Astrocyte of the cerebellum (primary cell): ENCODE results near the gene CEACAM6.

Experiments
- DNase-seq: peaks from one replicate; pipeline ENCODE4 v3.0.0-alpha.2; 2011; ENCODE audit warnings: low read depth
- H3K4me3 ChIP-seq: 2 replicates; pipeline ENCODE4 v1.5.1; 2011; ENCODE audit warnings: mild to moderate bottlenecking, low read depth, low read length, moderate library complexity
- CTCF ChIP-seq: IDR thresholded peaks from 2 replicates; pipeline ENCODE4 v1.5.1; 2012; ENCODE audit warnings: low read length, low read depth, moderate library complexity, mild to moderate bottlenecking; ENCODE audit errors: missing control alignments
- in situ Hi-C: cut with HindIII; loops from 2 replicates; pipeline ENCODE4 v1.10.0; 2017; ENCODE audit warnings: low sequenced_read_pairs

Gene CEACAM6

GRCh38 chr19:41734156-41734555 is 21.2 kb upstream of the CEACAM6 start:
- no peak for TF ChIP-seq CTCF
- in situ Hi-C loops, result no loop called here

GRCh38 chr19:41734585-41734984 is 20.7 kb upstream of the CEACAM6 start:
- no peak for DNase-seq
- in situ Hi-C loops, result no loop called here
- no peak overlapping the region for H3K4me3 ChIP-seq
- TF ChIP-seq CTCF, result no peak

More at GRCh38 chr19:41734156-41734555, 21.2 kb upstream of the CEACAM6 start:
- DNase-seq, result no peak
- no peak overlapping the region for H3K4me3 ChIP-seq

- no peak for TF ChIP-seq CTCF
- no peak overlapping the region for H3K4me3 ChIP-seq
- in situ Hi-C loops, result no loop called here
- DNase-seq, result no peak
These were observed 20.2 kb upstream of the CEACAM6 start for GRCh38 chr19:41735071-41735600.

- no peak for DNase-seq
- no peak overlapping the region for H3K4me3 ChIP-seq
- in situ Hi-C loops, result no loop called here
- no peak for TF ChIP-seq CTCF
These were observed 16.0 kb upstream of the CEACAM6 start for GRCh38 chr19:41739361-41739760.

GRCh38 chr19:41740415-41741243 is 14.7 kb upstream of the CEACAM6 start:
- TF ChIP-seq CTCF, result no peak
- in situ Hi-C loops, result no loop called here
- DNase-seq, result no peak
- H3K4me3 ChIP-seq, result no peak overlapping the region

GRCh38 chr19:41741244-41741554 is 14.1 kb upstream of the CEACAM6 start:
- no peak for TF ChIP-seq CTCF
- no peak for DNase-seq
- in situ Hi-C loops, result no loop called here

More at GRCh38 chr19:41741244-41741554, 14.1 kb upstream of the CEACAM6 start:
- H3K4me3 ChIP-seq, result no peak overlapping the region
